Muscle of arm (tissue), 12 donors: Measurements from ENCODE around the gene C1orf141. TPM values are rescaled to one million over a fixed set of nuclear protein-coding genes. Genes with fewer than 3 reads are reported as not detected.
"Not testable (repeated sequence)": the region's sequence is repeated elsewhere in the genome, so short reads cannot be mapped to it uniquely, and the experiment has no call there.

Experiments
- DNase-seq: peaks from one replicate; pipeline ENCODE4 v3.0.0-alpha.2; 2013
- polyA plus RNA-seq, 12 donors: library from polyadenylated mRNA; unstranded; fragments of 120-200 nt; gene quantifications; one replicate each; pipeline ENCODE4 v1.2.1, GENCODE V29; 2013; ENCODE audit not compliant: insufficient read length in 12 of 12

The C1orf141 gene
- polyA plus RNA-seq, 12 donors: not detected

DNA sequence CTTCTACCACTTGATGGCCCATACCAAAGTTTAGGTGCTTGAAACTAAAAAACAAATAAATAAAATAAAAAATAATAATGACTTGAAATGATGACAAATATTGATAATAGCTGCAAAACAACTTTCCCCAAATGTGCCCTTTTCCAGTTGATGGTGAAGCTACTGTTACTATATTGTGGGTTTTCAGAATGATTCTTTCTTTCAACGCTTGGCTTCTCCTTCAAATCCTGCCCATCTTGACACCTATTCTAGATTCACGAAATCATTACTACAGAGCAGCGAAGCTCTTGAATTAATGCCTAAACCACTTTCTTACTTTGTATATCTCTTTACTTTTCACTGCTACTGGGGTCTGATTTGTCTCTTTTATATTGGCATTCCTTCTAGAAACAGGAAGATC, 9.2 kb upstream of the C1orf141 start:
- no peak for DNase-seq

DNA sequence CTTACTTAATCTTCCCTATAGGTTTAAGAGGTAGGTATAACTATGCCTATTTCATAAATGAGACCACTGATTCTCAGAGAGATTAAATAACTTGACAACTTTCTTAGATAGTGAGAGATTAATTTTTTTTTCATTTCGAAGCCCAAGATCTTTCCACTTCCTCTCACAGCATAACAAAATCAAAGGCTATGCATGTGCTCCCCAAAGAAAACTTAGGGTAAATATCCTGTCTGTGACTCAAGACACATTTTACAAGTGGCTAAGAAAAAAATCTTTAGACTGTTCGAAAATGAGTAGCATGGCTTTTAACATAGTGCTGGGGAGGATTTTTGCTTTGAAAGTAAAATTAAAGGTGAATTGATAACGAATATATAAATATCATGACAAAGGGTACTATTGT, 8.2 kb upstream of the C1orf141 start:
- no peak for DNase-seq

DNA sequence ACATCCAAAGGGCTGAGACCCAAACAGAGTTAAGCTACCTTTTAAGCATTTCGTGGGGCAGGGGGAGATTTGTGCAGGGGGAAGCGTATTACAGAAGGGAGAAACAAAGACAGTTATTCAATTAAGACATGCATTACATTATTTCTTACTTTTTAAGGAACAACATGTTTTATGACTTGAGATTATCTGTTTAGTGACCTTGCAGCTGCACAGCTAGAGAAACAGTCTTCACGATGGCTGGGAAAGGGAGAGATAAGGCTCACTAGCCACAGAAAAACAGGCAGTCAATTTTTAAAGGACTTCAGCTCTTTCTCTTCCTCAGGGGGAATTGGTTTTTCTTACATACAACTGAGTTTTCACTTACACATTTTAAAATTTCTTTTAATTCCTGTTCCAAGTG, 7.1 kb upstream of the C1orf141 start:
- not testable (repeated sequence) for DNase-seq

DNA sequence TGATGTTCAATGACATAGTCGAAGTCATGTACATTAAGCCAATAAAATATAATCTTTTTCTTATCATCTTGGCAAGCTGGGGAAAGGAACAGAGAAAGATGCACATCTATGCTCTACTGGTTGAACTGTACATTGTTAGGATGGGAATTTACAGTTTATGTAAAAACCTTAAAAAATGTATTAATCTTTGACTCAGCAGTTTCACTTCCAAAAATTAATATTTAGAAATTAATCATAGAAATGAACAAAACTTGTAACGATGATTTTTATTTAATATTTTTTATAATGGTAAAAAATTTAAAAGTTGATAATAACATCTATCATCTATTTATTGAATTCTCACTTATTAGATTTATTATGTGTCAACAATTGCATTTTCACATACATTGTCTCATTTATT, 5.7 kb upstream of the C1orf141 start:
- DNase-seq: no peak

DNA sequence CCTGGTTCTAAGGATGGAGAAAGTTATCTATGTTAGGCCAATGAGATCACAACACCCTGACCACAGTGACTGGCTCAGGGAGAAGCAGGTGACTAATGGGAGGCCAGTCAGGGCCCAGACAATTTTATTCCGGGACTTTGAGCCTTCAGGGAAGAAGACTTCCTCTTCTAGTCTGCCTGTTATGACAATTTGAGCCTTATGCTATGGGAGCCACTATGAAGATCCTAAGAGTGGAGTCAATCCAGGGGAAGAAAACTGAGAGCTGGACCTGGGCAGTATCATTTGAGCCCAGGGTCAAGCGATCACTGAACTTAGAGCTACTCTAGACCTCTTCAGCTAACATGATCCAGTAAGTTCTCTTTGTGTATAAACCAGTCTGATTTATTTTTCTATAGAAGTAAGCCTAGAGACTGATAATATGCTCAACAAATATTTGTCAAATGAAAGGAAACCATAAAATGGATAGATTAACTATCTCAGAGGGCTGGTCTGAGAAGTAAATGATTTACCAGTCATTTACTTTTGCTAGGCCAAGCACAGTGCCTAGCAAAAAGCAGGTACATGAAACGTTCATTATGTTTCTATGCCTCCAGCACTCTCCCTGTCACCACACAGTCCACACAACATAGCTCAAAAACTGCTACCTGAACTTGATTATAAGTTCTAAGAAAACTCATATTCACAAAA, 4.2 kb upstream of the C1orf141 start:
- DNase-seq: no peak

DNA sequence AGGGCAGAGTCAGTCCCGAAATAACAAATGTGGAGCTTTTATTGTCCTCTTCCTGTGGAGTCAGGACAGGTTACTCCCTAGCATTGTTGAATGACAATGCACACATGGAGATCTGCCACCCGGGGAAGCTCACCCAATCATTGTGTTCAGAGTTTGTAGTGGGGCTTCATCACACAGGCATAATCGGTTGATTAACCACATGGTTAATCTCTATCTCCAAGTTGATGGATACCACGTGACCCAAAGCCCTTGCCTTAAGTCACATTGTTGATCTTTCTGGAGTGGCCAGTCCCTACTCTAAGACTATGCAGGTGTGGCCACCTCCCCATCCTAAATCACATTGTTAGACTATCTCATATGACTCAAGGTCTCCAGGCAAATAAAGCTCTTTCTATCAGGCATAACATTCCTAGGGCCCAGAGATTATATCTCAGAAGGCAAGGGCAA, 2.6 kb upstream of the C1orf141 start:
- no peak for DNase-seq

DNA sequence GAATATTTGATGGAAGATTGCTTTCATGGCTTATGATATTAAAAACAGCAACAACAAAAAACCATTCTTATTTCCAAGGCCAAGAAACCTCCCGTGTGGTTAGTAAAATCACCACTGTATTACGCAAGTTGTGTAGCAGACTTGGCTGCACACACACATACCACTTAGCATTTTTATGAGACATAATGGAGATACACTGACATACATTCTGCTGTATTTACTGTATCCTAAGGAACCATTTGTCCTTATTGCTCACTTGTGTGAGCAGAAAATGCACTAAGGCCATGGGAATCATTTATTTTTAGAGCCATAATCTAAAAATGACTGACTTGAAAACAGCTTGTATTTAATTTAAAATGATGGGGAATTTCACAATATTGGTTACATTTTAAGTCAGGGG, 584 bp upstream of the C1orf141 start:
- peak; percentile 20 for DNase-seq

DNA sequence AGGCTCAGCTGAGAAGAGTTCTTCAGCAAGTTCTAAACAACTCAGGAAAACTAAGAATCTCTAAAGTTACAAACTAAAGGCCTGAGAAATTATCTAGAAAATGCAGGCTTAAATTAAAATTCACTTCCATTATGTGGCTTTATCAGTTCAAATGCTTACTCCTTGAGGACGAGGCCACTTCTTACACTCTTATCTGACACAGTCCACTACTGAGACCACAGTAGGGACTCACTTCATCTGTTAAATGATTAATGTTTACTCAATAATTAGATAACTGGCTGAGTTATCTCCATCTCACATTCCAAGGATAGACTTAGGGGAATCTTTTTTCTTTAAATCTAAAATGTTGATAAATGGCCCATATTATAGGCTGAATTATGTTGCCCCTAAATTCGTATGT, 1.6 kb downstream of the C1orf141 start:
- DNase-seq: no peak

DNA sequence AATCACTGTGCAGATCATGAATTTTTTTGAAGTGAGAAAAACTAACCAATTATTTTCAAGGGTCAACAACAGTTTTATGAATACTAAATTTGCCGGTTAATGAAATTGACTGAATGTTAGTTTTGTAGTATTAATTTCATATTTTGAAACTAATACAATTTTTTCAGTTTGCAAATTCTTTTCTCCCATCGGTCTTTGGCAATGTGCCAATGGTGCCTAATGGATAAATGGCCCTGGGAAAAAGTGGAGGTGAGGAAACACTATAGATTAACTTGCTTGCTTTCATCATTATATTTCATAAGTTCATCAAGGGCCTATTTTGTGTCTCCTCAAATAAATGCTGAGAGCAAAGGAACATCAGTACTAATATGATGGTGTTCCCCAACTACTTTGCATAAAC, 4.1 kb downstream of the C1orf141 start:
- no peak for DNase-seq

DNA sequence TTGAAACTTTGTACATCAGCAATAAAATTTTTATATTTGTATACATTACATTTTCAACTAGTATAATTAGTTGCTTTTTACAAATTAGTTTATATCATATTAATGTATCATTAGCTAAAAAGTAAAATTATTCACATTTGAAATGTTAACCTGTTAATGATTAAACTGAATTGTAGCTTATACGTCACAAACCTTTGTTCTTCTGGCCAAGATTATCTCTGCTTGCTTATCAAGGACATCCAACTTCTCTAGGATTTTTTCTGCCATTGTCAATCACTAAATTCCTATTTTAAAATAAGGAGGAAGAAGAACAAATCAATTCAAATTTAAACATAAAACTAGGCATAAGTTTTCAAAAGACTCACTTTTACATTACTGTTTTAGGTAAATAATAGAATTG, 7.8 kb downstream of the C1orf141 start:
- no peak for DNase-seq

DNA sequence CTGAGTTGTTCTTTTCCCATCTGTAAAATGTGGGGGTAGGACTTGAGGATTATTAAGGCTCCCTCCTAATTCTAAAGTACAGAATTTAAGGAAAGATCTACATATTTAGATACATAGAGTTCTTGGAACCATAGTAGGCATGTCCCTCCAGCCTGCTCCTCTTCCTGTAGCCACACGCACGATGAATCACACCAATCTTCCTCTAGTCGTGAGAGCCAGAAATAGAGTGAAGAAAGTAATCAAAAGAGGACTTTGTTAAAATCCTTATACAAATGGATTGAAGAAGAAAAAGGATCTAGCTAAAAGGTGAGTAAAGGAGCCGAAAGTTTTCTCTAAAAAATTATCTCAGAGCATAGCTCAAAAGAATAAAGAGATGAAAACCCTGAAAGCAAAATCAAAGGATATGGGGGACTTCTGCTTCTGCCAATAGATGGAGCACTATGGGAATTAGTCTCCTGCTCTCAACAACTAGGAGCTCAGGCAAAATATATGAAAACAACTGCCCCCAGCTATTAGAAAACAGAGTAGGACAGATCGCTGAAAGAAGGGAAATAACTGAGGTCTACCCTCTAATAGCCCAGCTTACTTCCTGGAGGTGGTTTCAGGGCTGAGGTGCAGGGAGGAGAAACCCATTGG, 8.5 kb downstream of the C1orf141 start:
- no peak for DNase-seq

DNA sequence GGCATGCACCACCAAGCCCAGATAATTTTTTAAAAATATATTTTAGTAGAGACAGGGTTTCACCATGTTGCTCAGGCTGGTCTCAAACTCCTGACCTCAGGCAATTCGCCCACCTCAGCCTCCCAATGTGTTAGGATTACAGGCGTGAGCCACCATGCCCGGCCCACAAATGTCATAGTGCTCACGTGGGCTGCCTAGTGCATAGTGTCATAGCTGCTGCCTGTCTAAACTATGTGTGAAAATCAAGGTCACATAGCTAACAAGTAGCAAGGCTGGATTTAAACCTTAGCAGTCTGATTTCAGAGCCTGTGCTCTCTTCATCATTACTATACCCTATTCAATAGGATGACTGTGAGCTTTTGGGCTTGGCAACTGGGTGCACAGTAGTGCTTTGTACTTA, 10.3 kb downstream of the C1orf141 start:
- no peak for DNase-seq

DNA sequence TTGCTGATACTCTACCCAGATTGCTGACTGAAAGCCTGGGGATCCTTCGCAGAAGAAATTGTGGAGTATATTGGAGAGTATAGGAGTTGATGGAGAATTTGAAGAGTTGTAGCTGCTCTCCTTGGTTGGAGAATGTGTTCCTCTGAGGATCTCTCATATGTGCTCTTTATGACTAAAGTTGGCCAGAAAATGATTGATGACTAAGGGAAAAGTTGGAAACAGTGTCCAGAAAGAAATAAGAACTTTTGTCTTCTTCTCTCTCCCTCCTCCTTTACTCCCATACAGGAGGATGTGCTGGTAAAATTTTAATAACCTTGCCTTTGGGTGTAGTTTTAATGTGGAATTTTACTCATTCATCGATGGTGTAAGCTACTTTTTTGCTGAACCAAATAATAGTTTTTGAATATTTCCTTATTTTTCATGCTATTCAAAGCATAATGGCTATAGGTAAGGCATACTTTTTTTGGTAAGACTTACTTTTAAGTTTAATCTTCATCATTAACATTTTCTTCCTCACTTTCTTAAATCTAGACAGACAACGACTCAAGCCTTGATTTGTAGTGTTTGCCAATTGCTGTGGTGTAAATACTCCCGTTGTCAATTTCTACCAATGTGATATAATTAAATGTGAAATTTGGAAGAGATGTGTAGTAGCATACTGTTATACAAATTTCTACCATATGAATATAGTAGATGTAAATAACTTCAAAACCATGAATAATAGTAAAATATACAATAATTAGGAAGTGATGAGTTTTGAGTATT, 13.7 kb downstream of the C1orf141 start:
- no peak for DNase-seq

DNA sequence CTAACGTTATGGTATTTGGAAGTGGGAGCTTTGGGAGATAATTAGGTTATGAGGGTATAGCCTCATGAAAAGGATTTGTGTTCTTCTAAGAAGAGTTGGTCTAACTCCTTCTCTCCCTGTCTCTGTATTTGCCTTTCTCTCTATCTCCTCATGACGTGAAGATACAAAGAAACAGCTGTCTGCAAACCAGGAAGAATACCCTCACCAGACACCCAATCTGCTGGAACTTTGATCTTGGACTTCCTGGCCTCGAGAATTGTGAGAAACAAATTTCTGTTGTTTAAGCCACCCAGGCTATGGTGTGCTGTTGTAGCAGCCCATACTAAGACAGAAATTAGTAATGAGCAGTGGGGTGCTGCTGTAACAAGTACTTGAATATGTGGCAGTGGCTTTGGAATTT, 16.1 kb downstream of the C1orf141 start:
- no peak for DNase-seq

DNA sequence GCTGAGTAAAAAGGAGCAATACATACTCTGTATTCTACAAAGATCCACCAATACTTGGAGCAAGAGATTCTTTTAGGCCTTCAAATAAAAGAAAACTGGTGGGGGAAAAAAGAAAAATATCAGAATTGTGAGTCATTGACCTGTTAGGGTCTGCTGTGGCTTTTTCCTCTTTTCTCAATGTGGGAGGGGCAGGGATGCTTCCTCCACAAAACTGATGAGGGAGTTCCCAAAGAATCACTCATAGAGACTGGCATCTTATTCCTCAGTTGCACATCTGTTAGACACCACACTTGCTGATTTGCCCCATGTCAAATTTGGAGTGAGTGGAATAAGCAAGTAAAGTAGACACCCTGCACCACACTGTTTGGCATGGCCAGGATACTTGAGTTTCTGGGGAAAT, 16.6 kb downstream of the C1orf141 start:
- no peak for DNase-seq

DNA sequence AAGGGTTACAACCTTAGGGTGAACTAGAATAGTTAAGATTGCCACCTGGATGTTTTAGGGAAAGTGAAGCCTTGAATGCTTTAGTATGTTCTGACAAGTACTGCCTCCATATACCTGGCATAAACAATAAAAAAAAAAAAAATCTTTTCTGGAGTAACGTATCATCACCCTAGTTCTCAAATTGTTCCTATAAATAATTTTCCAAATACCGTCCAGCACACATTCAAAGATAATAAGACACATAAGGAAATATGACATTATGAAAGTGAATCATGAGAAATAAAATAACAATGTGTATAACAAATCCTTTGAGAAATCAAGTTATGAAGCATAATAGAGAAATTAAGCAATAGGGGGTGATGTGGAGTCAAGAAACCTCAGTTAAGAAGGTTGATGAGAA, 20.6 kb downstream of the C1orf141 start:
- DNase-seq: no peak

DNA sequence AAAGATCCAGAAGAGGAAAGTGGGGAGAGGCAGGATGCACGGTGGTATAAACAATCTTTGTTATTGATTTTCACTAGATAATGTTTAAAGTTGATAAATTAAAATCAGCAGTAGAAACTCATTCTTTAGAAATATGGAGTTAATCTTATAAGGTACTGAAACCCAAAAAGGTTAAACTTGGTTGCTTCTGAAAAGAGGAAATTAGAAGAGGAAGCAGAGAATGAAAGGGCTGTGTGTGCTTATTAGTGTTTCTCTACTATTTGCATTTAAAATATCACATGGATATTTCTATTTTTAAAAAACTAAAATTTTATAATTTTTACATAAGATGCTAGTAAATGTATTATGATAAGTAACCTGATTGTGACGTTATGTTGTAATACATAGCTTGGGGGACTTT, 24.4 kb downstream of the C1orf141 start:
- DNase-seq: no peak

DNA sequence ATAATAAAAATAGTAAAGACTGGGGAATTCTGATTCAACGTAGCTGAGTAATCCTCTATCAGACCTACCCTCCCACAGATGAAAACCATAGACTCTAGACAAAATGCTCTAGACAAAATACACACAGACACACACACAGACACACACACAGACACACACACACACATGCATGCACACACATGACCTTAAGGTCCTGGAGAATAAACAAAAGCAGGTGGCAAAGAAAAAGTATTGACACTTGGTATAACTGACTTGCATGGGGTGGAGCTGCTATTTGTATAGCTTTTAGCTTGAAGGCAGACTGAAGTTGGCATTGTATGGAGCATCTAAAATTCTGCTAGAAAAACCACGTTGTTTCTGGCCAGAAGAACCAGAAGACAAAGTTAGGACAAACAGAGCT, 29.3 kb downstream of the C1orf141 start:
- DNase-seq: no peak

DNA sequence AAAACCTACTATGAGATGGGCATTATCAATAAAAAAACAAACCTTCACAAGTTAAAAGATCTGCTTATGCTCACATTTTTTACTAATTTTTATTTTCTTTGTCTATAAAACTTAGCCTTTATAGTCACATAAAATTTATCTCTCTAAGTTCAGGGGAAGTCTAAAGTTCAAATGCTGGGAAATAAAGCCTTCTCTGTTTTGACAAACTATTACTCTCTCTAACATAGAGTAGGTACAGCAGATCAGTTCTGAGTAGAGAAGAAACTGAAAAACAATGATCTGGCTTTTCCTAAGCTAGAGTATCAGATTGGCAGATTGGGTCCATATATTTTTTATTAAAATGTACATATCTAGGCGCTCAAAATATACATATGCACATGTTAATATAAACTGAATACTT, 31.2 kb downstream of the C1orf141 start:
- no peak for DNase-seq

DNA sequence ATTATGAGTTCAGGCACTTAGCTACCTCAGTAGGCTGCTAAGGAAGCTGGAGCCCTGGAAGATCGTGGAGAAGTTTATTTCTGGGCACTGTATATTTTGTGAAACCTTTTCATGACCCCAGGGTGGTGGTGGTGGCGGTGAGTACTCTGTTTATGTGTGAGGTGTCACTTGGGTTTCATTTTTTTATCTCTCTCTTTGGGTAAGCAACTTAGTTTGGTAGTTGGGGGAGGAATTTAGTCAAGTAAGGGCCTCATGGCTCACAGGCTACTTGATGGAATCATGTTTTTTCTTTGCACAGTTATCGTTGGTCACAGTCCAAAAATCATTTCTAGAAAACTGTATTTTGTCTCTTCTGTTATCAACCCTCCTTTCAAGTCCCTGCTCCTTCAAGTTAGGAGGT, 33.9 kb downstream of the C1orf141 start:
- no peak for DNase-seq

DNA sequence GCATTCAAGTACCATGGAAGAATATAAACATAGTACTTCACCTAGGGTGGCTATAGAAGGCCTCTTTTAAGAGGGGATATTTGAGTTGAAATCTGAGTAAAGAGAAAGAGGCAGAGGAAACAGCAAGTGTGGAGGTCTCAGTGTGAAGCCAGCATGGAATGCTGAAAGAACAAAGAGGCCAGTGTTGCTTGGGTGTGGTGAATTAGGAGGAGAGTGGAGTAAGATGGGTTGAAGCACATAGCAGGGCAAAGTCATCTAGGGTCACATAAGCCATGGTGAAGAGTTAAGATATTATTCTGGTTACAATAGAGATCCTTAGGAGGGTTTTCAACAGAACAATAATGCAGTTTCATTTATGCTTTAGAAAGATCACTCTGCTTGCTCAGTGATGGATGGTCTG, 37.5 kb downstream of the C1orf141 start:
- DNase-seq: no peak

DNA sequence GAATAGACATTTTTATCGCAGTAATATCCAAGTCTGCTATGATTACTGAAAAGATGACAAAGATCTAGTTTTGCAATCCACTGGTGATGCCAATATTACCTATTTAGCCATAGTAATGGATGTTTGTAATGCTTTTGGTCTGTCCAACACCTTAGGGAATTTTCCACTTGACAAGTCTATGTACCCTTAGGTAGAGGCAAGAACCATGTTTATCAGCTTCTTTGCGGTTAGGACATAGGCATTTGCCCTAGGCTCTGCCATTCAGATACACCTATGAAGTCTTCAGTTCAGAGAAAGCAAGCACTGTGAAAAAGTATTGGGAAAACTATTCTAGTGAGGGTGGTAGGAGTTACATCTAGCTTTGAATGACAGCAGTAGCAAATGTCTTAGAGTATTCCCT, 40.6 kb downstream of the C1orf141 start:
- DNase-seq: no peak

DNA sequence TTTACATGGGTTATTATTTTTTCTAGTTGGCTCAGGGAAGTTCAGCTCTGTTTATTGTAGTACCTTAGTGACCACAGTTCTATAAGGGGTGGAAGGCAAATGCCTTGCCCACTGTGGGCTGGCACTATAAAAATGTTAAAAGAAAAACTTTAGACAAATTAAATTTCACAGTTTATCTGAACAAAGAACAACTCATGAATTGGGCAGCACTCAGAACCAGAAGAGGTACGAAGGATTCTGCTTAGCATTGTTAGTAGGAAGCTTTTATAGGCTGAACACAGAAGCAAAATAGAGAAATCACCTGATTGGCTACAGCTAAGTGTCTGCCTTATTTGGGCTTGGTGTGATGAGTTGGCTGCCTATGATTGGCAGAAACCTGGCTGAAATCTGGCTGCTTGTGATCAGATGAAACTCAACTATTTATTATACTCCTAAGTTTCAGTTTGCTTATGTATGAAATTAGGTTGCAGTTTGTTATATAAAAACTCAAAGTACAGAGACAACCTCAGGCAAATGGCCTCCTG, 45.0 kb downstream of the C1orf141 start:
- DNase-seq: no peak
